ENCODE measurements around the gene ANGEL2. TPM values are rescaled to one million over a fixed set of nuclear protein-coding genes. Genes with fewer than 3 reads are reported as not detected.

The ANGEL2 gene
- total and polyA plus RNA-seq, 2 of the 13 experiments (the other 11 are each of a cell fraction or from before 2014, with no cell fraction given): 12.3 to 25.4 TPM

- 88% methylated on average over 5 of the region's 5 CpGs for WGBS (ENCODE audit: low lambda C conversion rate)
- no peak overlapping the region for H3K4me3 ChIP-seq (replicated peaks in 1 of 3; ENCODE audit: insufficient read depth in 1 of 3, low read depth in 2 of 3, low read length in 3 of 3)
- no TSS peak for BruUV-seq (replicated peaks)
- no peaks in the 10 kb centered on the region for H3K36me3 ChIP-seq (replicated peaks in 1 of 2; ENCODE audit: control insufficient read depth in 1 of 2, insufficient read depth in 2 of 2, low read length in 2 of 2)
- H3K4me2 ChIP-seq (ENCODE audit: low read depth, low read length): no peak overlapping the region
- ChIA-PET CTCF (ENCODE audit: low intra/inter-chr PET ratio, low total read pairs) (no interaction called here), POLR2A (no interaction called here)
- TF ChIP-seq ZNF788 (CRISPR knock-in tag; IDR thresholded peaks at IDR 0.05; ENCODE audit: borderline replicate concordance) (no peak), HMG20A (CRISPR knock-in tag; IDR thresholded peaks at IDR 0.05; ENCODE audit: borderline replicate concordance) (no peak), TGIF2 (CRISPR knock-in tag; IDR thresholded peaks at IDR 0.05) (no peak), CREB1 (IDR thresholded peaks at IDR 0.05) (no peak), CREB1 (CRISPR knock-in tag; IDR thresholded peaks at IDR 0.05) (no peak)
- TF ChIP-seq, protein P1, sequence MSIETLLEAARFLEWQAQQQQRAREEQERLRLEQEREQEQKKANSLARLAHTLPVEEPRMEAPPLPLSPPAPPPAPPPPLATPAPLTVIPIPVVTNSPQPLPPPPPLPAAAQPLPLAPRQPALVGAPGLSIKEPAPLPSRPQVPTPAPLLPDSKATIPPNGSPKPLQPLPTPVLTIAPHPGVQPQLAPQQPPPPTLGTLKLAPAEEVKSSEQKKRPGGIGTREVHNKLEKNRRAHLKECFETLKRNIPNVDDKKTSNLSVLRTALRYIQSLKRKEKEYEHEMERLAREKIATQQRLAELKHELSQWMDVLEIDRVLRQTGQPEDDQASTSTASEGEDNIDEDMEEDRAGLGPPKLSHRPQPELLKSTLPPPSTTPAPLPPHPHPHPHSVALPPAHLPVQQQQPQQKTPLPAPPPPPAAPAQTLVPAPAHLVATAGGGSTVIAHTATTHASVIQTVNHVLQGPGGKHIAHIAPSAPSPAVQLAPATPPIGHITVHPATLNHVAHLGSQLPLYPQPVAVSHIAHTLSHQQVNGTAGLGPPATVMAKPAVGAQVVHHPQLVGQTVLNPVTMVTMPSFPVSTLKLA (IDR thresholded peaks at IDR 0.05): no peak
- no peaks in the 10 kb centered on the region for H3K27me3 ChIP-seq (ENCODE audit: control insufficient read depth in 1 of 2, insufficient read depth in 2 of 2, low read length in 2 of 2)
- no peaks in the 10 kb centered on the region for H4K20me1 ChIP-seq (ENCODE audit: insufficient read depth, low read length)
- H3K9ac ChIP-seq (ENCODE audit: insufficient read depth, low read depth, low read length): no peak overlapping the region
- H3K79me2 ChIP-seq (ENCODE audit: insufficient read depth, low read length): no peaks in the 10 kb centered on the region
- ATAC-seq (no peak), DNase-seq (ENCODE audit: low spot score) (no peak), FAIRE-seq (no peak)
- no peaks in the 10 kb centered on the region for H3K9me3 ChIP-seq (ENCODE audit: low read length)
- in situ Hi-C loops (cut with HindIII; ENCODE audit: extremely low pct_ligation_motif_present, low pct_unique_long_range_greater_than_20kb): no loop called here
- intact Hi-C loops (cut with micrococcal nuclease; ENCODE audit: unreplicated experiment): no loop called here
- no peak overlapping the region for H3K27ac ChIP-seq (ENCODE audit: extremely low read length, insufficient read depth, low read length)
- H3K4me1 ChIP-seq (ENCODE audit: insufficient read depth, low read length): no peaks in the 10 kb centered on the region
- H2AFZ ChIP-seq (ENCODE audit: low read length): no peak overlapping the region
Measured at GRCh38 chr1:212971312-212971711, 44.4 kb downstream of the ANGEL2 start.

DNA sequence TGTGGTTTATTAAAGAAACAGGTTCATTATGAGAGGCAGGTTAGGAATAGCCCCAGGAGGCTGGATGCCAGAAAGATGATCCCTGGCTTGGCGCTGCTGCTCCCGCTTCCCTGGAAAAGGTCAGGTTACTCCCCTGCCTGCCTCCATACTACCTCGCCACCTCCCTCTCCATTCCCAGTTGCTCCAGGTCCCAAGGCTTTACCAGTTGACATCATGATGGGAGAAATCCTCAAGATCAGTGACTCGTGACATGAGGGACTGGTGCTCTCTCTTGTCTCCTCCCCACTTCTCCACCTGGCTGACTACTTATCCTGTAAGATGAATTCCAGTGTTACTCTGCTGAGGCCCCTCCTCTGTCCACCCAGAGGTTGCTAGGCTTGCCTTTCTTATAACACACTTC lies 45.6 kb downstream of the ANGEL2 start:
- no peaks in the 10 kb centered on the region for H3K79me2 ChIP-seq (ENCODE audit: insufficient read depth, low read length)
- in situ Hi-C loops (cut with HindIII; ENCODE audit: extremely low pct_ligation_motif_present, low pct_unique_long_range_greater_than_20kb) (no loop called here), intact Hi-C loops (cut with micrococcal nuclease; ENCODE audit: unreplicated experiment) (no loop called here)
- no peak overlapping the region for H3K4me3 ChIP-seq (replicated peaks in 1 of 3; ENCODE audit: insufficient read depth in 1 of 3, low read depth in 2 of 3, low read length in 3 of 3)
- no peak overlapping the region for H3K4me2 ChIP-seq (ENCODE audit: low read depth, low read length)
- TF ChIP-seq KLF13 (CRISPR knock-in tag; IDR thresholded peaks at IDR 0.05) (no peak), MTF1 (CRISPR knock-in tag; IDR thresholded peaks at IDR 0.05) (no peak), CSRNP2 (CRISPR knock-in tag; conservative IDR thresholded peaks at IDR 0.05; ENCODE audit: low read depth) (no peak), ZNF329 (CRISPR knock-in tag; IDR thresholded peaks at IDR 0.05; ENCODE audit: low read depth) (no peak), CHCHD3 (CRISPR knock-in tag; IDR thresholded peaks at IDR 0.05) (no peak), TSC22D2 (CRISPR knock-in tag; IDR thresholded peaks at IDR 0.05; ENCODE audit: borderline replicate concordance) (no peak), ZNF572 (CRISPR knock-in tag; IDR thresholded peaks at IDR 0.05) (no peak), NCOA1 (CRISPR knock-in tag; IDR thresholded peaks at IDR 0.05) (no peak), ATM (IDR thresholded peaks at IDR 0.05; ENCODE audit: borderline replicate concordance) (no peak)
- WGBS (ENCODE audit: low lambda C conversion rate): 83% methylated on average over 4 of the region's 4 CpGs
- H3K36me3 ChIP-seq (replicated peaks in 1 of 2; ENCODE audit: control insufficient read depth in 1 of 2, insufficient read depth in 2 of 2, low read length in 2 of 2): no peaks in the 10 kb centered on the region
- no peak for DNase-seq (ENCODE audit: low spot score)
- H4K20me1 ChIP-seq (ENCODE audit: insufficient read depth, low read length): no peaks in the 10 kb centered on the region
- CTCF ChIA-PET (ENCODE audit: low intra/inter-chr PET ratio, low total read pairs): no interaction called here
- H3K27ac ChIP-seq (ENCODE audit: extremely low read length, insufficient read depth, low read length): no peak overlapping the region
- no peaks in the 10 kb centered on the region for H3K4me1 ChIP-seq (ENCODE audit: insufficient read depth, low read length)
- POLR2A ChIA-PET: no interaction called here
- no TSS peak for BruUV-seq (replicated peaks)
- no peaks in the 10 kb centered on the region for H3K9me3 ChIP-seq (ENCODE audit: low read length)
- FAIRE-seq: no peak
- no peak overlapping the region for H2AFZ ChIP-seq (ENCODE audit: low read length)
- H3K27me3 ChIP-seq (ENCODE audit: control insufficient read depth in 1 of 2, insufficient read depth in 2 of 2, low read length in 2 of 2): no peaks in the 10 kb centered on the region
- ATAC-seq: no peak
- no peak overlapping the region for H3K9ac ChIP-seq (ENCODE audit: insufficient read depth, low read depth, low read length)

Measured in HepG2 (cell line).